ENCODE measurements around the gene PIK3AP1.
A peak's percentile ranks its signal among the peaks of the same experiment; 100 is the strongest.
"Not testable (repeated sequence)": the region's sequence is repeated elsewhere in the genome, so short reads cannot be mapped to it uniquely, and the experiment has no call there.

The PIK3AP1 gene

DNA sequence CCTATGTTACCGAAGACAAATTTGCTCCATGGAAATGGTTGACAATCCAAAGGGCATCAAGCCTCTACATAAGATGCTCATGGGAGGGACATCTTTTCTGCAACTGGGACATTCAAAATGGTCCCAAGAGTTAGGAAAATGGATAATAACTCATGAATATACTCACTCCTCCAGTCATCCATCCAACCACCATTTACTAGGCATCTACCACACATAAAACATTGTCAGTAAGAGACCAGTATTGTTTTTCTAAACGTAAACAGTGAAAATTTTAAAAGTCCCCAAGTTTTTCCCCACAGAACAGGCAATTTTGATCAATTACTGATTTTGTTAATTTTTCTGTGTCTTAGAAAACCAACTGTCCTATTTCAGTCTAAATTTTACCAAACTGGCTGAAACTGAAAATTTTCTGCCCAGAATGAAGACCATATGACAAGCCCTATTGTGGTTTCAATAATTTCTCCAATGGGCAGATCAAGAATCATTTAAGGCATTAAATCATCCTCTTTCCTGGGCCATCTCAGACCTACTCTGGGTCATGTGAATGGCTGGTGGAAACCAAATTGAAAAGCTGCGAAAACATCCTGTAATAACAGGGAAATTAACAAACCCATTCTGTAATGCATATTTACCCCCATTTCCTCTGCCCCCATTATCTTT lies 24.2 kb downstream of the PIK3AP1 start:
- no peak for DNase-seq

DNA sequence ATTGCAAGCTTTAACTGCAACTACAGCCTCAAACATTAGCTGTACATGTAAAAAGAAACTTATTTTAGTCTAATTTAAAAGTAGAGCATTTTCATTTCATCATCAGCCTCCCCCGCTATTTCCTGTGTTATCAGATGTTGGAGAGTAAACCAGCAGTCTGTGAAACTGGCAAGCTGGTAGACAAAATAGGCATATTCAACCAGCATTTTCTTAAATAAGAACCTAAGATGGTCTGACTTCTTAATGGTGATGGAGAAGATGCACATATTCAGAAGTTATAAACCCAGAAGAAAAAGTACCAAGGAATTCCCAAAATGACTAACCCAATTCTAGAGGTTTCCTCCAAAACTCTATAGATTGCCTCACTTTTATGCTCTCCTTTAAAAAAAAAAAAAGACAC lies 24.9 kb downstream of the PIK3AP1 start:
- DNase-seq = peak in 2 of 6 experiments; percentile 8 to 11

DNA sequence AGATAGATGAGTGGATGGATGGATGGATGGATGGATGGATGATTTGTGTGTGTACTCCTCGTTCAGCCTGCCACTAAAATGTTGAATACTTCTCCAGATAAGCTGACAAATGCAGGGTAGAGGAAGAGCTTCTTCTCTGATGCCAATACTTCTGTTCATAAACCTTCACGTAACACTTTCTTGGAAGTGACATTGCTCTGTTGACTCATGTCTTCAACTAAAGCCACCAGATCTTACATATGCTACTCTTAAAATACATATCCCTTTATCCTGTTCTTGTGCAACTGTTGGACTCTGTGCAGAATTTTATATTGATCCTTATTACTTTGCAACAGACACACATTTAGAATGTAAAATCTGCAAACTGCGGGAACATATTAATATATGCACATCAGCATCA lies 26.9 kb downstream of the PIK3AP1 start:
- no peak for DNase-seq

DNA sequence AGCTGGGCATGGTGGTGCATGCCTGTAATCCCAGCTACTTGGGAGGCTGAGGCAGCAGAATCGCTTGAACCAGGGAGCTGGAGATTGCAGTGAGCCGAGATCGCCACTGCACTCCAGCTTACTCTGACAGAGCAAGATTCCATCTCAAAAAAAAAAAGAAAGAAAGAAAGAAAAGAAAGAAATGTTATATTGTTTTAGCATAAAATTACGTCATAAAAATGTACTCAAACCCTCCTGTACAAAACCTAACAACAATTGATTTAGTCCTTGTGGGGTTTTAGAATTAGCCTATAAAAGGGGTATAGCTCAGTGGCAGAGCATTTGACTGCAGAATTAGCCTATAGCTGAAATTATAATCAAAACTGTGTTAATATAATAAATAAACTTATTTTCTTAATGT lies 27.9 kb downstream of the PIK3AP1 start:
- no peak for DNase-seq

DNA sequence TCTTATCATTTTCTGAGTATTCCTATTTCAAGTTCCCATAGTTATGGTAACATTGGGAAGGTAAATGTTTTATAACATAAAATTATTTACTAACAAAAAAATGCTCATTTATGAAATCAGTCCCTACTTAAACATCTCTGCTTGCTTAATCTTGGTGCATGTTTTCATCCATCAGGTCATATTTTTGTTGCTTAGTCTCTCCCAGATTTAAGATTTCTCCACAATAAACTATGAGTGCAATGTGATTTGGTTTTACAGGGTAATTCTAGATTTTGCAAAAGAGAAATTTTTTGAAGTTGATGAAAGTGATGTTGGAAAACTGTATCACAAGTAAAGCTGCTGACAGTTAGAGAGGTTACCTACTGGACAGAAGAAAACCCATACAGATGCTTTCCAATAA lies 28.6 kb downstream of the PIK3AP1 start:
- DNase-seq = no peak

DNA sequence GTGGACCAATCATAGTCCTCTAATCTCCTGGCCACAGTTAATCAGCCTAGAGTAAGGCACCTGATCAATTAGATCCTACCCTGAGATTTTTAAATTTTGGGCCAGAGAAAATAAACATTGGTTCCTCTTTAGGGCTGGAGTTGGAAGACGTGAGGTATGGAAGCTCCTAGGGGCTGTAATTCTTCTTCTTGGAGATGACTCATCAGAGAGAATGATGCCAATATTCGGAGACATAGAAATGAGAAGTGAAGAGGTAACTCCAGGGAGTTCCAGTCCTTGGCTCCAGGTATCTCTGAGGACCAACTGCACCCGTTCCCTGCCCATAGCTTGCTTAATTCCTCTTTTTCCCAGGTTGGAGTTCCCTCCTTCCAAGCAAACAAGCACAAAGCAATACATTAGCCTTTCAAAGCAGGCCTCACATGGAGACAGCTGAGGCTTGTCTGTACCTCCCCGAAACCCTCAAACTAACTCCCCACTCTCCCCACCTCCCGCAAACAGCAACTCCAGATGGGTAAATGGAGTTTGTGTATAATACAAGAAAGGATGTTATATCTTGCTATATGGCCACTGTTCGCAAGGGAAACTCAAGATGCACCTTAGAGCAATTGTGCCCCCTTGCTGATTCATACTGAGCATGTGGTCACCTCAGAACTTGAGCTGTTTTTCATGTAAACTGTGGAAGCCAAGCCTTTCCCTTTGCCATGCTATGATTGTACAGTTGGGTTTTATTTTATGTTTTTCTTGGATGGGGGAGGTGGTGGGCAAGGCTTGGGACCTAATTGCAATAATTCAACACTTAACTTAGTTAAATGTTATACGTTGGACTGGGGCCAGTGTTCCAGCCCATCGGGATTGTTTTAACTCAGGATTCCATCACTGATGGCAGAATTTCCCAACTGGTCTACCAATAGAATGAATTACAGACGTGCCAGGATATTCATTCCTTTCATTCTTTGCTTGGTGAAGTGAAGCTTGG lies 29.3 kb downstream of the PIK3AP1 start:
- no peak for DNase-seq

DNA sequence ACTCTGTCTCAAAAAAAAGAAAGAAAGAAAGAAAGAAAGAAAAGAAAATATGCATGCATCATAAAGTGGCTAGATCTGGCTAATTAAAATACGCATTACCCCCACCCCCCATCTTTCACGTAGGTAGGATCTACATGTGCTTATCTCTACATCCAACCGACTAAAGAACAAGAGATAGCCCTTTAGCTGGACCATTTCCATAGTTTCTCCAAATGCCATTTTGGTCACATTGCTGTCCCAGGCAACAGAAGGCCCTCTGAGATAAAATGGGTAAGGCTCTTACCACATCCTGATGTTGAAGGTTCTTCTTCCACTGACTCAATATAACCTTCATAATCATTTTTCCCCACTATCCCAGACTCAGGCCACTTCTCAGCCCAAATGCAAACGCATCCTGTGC lies 31.5 kb downstream of the PIK3AP1 start:
- no peak for DNase-seq

DNA sequence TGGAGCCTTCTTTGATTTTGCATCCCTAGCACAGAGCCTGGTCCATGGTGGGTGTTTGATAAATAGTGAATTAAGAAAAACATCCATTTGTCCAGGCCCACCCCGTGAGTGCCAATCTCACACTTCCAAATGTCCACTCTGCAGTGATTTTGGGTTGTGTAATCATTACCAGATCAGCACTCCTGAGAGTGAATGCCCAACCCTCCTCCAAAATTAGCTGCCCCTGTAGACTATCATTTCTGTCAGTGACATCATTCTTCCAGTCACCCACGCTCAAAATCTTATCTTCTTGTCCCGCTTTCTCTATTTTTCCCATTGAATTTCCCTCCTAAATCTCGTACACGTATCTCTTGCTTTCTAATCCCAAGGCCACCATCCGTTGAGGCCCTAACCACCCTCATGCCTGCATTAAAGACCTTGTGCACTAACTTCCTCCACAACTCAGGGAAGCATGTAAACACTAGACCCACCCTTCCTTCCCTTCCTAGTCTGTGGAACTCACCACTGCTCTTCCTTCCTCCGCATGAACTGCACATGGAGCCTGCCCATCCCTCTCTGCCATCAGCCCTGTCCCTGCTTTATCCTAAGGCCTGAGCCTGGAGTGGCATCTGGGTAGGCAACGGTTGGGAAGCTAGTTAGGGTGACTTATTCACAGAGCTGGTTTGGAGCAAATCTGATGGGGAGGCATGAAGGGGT lies 32.8 kb downstream of the PIK3AP1 start:
- no peak for DNase-seq

DNA sequence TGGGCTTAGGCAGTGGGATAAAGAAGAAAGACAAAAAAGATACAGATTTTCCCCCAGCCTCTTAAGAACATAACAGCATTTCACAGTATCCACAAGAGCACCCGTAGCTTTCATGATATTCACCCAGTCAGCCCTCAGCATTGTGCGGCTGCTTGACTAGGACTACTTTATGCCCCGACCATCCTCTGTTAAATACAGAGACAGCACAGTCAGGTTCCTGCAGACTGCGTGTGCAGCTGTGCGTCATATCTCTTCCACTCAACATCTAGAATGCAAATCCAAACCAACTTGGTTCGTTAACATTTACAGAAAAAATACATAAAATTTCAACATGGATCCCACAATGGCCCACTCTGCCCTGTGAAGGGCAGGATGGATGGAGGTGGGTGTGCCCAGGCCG lies 33.8 kb downstream of the PIK3AP1 start:
- DNase-seq = no peak

DNA sequence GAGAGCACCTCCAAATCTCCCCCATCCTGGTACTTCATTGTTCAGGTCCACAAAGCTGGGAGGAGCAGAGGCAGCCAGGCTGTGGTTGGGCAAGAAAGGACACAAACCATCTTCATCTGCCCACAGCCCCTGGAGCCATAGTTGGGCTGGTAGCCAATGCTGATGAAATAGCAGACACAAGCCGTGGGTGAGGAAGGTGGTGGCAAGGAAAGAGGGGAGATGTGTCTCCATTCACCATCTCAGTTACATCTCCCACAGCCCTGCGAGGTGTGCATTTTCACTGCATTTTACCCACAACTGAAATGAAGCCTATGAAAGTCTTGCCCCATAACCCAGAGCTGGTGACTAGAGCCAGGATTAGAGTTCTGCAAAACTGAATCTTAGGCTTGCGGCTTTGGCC lies 35.0 kb downstream of the PIK3AP1 start:
- DNase-seq = no peak

DNA sequence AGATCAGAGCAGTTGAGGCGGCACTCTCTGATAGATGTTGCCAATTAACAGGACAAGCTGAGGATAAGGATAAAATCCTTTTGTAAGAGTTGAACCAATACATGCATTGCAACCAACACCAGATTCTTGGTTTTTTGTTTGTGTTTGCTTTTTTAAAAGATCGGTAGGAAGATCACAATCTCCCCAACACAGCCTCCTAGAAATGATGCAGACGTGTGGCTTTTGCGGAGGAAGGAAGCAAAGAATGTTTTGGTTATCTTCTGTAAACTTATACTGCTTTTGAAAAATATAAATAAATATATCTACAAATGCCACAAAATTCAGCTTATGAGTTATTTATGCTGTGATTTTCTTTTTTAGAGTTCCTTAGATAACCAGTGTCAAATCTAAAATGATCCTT lies 35.5 kb downstream of the PIK3AP1 start:
- DNase-seq = no peak

DNA sequence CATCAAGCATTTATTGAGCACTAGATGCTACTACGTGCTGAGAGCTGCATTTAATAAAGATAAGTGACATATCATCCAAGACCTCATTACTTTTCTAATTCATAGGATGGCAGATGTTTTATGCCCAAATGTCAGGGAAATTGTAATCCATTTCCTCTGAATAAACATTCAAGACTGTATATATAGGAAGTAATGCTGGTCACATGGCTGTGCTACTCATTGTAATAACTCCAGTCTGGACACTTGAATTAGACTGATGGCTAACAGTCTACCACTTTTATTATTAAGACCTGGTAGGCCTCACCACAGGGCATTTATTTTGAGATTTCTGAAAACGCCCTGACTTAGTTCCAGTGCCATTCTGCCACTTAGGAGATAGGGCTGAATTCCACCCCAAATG lies 36.6 kb downstream of the PIK3AP1 start:
- no peak for DNase-seq

DNA sequence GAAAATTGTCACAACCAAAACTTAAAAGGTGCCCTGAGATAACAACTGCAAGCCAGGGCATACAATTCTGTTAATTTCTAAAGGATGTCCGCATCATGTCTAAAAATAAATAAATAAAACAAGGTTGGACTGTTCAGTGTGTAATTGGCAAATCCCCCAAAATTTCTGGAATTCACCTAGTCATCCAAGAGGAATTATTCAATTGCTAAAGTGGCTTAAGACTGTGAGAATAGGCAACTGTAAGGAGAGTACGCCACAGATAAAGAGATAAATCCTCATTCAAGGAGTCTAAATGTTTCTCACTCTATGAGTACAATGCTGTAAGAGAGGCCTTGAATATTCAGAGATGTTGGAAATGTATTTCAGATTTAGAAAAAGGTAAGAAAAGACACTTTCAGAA lies 37.2 kb downstream of the PIK3AP1 start:
- DNase-seq = no peak

DNA sequence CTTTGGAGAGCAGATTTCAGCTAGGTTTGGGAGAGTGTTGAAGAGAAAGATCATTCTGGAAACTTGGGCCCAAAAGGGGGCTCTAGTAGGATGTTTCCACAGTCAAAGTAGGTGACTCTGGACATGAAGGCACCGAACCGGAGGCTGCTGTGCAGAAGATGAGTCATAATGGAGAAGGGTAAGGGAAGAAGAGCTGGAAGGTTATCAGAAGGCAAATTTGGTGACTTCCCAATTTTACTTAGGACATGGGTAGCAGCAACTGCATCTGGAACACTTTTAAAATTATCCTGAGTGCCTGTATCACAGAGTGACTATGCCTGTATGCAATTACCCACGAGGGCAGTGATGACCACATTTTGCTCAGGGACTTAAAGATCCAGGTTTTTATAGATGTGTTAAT lies 38.8 kb downstream of the PIK3AP1 start:
- no peak for DNase-seq

DNA sequence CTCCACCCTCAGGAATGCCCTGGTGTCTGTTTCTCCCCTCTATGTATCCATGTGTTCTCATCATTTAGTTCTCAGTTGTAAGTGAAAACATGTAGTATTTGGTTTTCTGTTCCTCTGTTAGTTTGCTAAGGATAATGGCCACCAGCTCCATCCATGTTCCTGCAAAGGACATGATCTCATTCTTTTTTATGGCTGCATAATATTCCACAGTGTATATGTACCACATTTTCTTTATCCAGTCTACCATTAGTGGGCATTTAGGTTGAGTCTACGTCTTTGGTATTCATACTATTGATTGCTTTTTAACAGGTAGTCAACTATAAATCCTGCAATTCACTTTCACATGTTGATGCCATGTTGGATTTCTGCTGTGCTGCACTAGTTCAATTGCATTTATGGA lies 39.9 kb downstream of the PIK3AP1 start:
- DNase-seq = not testable (repeated sequence)

DNA sequence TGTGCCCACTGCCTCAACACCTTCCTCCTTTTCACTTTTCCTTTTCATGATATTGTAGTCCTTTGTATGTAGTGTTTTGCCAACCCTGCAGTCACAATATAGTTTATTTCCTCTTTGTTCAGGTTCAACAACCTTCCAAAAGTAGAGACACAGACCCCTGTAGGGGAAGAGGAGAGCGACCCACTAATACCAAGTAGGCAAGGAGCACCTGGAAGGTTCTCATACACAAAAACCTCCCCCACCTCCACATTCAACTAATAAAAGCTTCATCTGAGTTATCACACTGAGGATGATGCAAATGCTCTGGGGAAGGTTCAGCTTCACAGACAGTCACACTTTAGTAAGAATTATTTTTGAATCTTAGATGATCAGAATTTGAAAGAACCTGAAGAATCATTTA lies 41.6 kb downstream of the PIK3AP1 start:
- no peak for DNase-seq

DNA sequence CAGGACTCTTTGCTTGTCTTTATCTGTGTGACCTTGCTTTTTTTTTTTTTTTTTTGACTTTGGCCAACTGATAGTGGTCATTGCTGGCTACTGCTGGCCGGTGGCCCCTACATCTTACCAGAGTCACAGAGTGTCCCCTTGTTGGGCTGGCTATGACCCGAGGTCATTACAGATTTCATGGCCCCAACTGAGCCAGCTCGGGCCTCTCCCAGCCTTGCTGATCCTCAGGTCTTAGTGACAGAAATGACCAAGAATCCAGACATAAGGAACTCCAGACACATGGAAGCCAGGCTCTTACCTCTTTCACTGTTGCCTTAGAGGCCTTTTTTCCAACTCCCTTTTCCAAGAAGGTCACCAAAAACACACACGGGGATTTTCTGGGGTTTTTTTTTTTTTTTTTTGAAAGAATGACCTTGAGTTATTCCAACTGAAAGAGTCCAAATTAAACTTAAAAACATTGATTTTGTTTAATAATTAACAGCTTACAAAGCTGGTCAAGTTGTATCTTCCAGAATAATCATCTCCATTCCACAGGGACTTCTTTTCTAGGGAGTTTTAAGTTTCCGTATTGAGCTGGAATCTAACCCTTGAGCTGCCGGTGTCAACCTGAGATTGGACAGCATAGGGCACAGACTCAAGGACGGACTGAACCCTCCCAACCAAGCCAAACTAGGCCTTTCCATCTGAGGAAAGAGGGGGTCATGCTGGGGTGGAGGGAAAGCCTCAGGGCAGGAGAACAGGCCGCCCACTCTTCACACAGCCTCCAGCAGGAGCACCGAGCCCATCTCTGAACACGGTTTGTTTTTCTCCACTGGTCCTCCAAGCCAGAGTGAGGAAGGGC lies 43.8 kb downstream of the PIK3AP1 start:
- no peak for DNase-seq

DNA sequence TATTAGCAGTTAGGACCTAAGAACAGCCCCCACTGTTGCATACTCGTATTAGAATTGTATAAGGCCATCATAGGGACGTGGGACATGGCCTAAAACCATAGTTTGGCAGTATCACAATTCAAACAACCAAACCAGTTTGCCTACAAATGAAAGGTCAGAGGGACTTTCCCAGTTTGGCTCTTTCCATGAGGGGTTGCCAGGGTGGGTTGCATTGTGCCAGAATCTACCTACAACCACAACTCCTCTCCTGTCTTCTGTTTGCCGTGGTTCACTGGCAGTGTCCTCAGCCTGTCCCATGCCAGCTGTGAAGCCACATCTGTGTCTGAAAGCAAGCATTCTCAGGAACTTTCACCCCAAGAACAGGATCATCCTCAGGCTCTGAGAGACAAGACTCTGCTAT lies 44.5 kb downstream of the PIK3AP1 start:
- DNase-seq = no peak

DNA sequence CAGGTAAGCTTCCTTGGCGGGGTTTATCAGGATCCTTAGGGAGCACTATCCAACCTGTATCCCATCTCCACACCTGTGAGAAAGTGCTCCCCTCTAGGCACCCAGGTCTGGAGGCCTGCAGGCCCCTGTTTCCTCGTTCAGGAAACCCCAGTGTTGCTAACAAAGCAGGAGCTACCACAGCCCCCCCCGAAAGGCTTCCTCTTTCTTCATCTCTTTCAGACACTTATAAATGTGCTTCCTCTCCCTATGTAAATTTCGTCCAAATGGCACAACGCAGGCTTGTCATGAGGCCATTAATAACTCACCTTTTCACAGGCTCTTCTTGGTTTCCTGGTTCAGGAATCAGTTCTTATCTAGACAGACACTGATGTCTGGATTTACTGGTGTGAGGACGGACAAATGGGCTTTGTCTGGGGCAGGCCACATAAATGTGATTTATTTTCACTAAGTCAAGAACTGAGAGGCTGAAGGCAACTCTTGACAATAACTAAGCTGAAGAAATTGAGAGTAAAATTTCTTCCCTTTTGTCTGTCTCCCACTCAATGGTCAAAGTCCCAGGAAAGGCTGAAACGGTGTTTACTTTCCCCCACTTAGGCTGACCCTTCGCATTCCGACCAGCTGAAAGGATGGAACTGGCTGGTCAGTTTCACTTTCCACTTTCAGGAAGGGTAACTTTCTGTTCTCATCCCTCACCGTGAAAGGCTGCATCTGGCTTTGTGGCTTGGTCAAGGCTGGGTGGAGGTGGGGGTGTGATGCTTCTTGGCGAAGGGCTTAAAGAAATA lies 46.8 kb downstream of the PIK3AP1 start:
- DNase-seq = peak in 1 of 6 experiments; percentile 2

DNA sequence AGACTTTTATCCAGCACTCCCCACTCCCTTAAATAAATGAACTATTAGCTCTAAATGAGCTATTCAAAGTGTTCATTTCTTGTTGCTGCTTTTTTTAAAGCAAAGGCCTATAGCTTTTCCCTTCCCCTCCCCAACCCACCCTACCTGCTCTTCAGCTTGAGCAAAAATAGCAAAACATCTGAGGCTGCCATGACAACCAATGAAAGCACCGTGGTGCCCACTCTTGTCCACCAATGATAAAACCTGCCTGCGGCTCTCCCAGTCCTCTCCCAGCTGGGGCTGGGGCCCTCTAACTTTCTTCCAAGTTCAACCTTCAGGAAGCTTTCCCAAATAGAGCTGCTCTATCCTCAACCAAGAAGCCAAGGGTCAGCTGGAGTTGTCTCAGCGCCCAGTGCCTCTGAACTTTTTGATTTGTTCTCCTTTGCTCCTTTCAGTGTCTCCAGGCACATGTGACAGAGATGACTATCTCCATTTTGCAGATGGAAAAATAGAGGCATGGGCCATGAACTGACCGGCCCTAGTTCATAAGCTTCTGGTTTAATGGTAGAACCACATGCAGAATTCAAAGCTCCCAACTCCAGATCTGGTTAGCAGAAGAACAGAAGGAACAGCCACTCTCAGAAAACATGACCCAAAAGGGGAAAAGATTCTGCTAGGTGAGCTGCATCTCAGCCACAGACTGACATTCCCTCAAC lies 47.7 kb downstream of the PIK3AP1 start:
- no peak for DNase-seq

DNA sequence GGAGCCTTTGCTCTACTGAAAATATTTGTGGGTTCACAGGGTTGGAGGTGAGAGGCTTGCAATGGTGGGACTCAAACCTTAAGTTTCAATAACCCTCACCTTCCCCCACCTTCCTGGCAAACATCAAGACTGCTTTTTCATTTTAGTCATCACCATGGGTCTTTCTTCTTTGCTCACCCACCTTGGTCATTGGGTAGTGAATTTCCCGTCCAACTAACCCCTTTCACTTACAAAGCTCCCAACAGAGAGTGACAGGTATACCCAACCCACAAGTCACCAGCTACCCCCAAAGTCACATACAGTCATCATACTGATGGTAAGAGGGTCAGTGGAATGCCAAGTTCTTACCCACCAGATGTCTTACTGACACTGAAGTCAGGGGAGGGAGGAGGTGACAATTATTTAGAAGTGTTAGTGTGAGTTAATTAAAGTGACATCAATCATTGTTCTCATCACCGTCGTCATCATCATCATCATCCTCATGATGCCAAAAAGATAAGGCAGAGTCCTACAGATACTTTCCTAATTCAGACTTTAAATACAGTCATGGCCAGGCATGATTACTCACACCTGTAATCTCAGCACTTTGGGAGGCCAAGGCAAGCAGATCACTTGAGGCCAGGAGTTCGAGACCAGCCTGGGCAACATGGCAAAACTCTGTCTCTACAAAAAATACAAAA lies 49.0 kb downstream of the PIK3AP1 start:
- DNase-seq = no peak
